CD4-positive, alpha-beta T cell treated with Interleukin-4 for 1 hour (primary cell): Measurements from ENCODE around the gene RERE.

Experiments
- DNase-seq, 2 donors: peaks; one replicate each; pipeline ENCODE4 v3.0.0-alpha.2; 2020 to 2022

RERE gene

GRCh38 chr1:8536515-8536914 is 280.9 kb downstream of the RERE start:
- no peak for DNase-seq

- no peak for DNase-seq
Measured at GRCh38 chr1:8533907-8534306, 283.5 kb downstream of the RERE start.

GRCh38 chr1:8533124-8533523 is 284.3 kb downstream of the RERE start:
- no peak for DNase-seq

GRCh38 chr1:8529901-8530300 is 287.5 kb downstream of the RERE start:
- DNase-seq, result no peak

GRCh38 chr1:8527941-8528340 is 289.5 kb downstream of the RERE start:
- no peak for DNase-seq

- DNase-seq, result peak; percentile 84 to 89
Measured at GRCh38 chr1:8525558-8526275, 291.7 kb downstream of the RERE start.

- DNase-seq, result peak; percentile 30 to 38
Measured at GRCh38 chr1:8525216-8525557, 292.3 kb downstream of the RERE start.

- DNase-seq, result no peak
Measured at GRCh38 chr1:8524627-8525157, 292.7 kb downstream of the RERE start.

- DNase-seq, result peak in 1 of 2 donors; percentile 23
Measured at GRCh38 chr1:8523666-8524206, 293.7 kb downstream of the RERE start.

GRCh38 chr1:8520483-8520966 is 296.9 kb downstream of the RERE start:
- no peak for DNase-seq

GRCh38 chr1:8519167-8519566 is 298.3 kb downstream of the RERE start:
- no peak for DNase-seq

- no peak for DNase-seq
Measured at GRCh38 chr1:8518490-8518801, 299.0 kb downstream of the RERE start.

- peak in 1 of 2 donors; percentile 26 for DNase-seq
Measured at GRCh38 chr1:8517661-8518489, 299.6 kb downstream of the RERE start.

- DNase-seq, result no peak
Measured at GRCh38 chr1:8516793-8517556, 300.5 kb downstream of the RERE start.

- DNase-seq, result no peak
Measured at GRCh38 chr1:8516278-8516777, 301.1 kb downstream of the RERE start.

- DNase-seq, result no peak
Measured at GRCh38 chr1:8512504-8512903, 304.9 kb downstream of the RERE start.

- peak; percentile 51 to 59 for DNase-seq
Measured at GRCh38 chr1:8510041-8510823, 307.2 kb downstream of the RERE start.

GRCh38 chr1:8509579-8509978 is 307.9 kb downstream of the RERE start:
- no peak for DNase-seq

- DNase-seq, result no peak
Measured at GRCh38 chr1:8506995-8507615, 310.3 kb downstream of the RERE start.

GRCh38 chr1:8506456-8506855 is 311.0 kb downstream of the RERE start:
- no peak for DNase-seq

- DNase-seq, result no peak
Measured at GRCh38 chr1:8503842-8504241, 313.6 kb downstream of the RERE start.
